Ovary (tissue), 9 donors: ENCODE results near the gene FGF12. TPM values are rescaled to one million over a fixed set of nuclear protein-coding genes. Genes with fewer than 3 reads are reported as not detected.
"Not testable (repeated sequence)": the region's sequence is repeated elsewhere in the genome, so short reads cannot be mapped to it uniquely, and the experiment has no call there.

Source experiments
- DNase-seq, 5 donors: peaks; one replicate each; pipeline ENCODE4 v3.0.0-alpha.2; 2019 to 2020
- H3K27ac ChIP-seq, 2 donors: fragments of 200-600 bp; one replicate each; pipeline versions ENCODE4 v1.5.1 to v1.8.0; 2019 to 2022
- H3K27me3 ChIP-seq: fragments of 200-600 bp; one replicate; pipeline ENCODE4 v1.8.0; 2022
- H3K36me3 ChIP-seq: fragments of 200-600 bp; sonication (generic); one replicate; pipeline ENCODE4 v1.5.1; 2019
- H3K4me1 ChIP-seq: one replicate; pipeline ENCODE4 v1.8.1; 2013; ENCODE audit warnings: mild to moderate bottlenecking, moderate library complexity; ENCODE audit not compliant: insufficient read depth
- H3K4me3 ChIP-seq: fragments of 200-600 bp; sonication (generic); one replicate; pipeline ENCODE4 v1.5.1; 2017
- H3K9me3 ChIP-seq, 2 donors: fragments of 200-600 bp in 1 of 2; sonication (generic) in 1 of 2; one replicate each; pipeline versions ENCODE4 v1.5.1 to v1.8.1; 2013 to 2019; ENCODE audit warnings: mild to moderate bottlenecking in 1 of 2, moderate library complexity in 1 of 2
- EP300 ChIP-seq: sonication (generic); formaldehyde crosslinking; IDR thresholded peaks from one replicate; pipeline ENCODE4 v1.6.1; 2017; ENCODE audit warnings: antibody characterized with exemption
- POLR2A ChIP-seq: fragments of 450-650 bp; IDR thresholded peaks from one replicate; pipeline ENCODE4 v1.6.1; 2017; ENCODE audit warnings: antibody characterized with exemption, mild to moderate bottlenecking, moderate library complexity
- WGBS, 3 donors: extraction: QIAGEN DNeasy Blood & Tissue Kit in 1 of 3; methylation state at CpG; one replicate each; pipeline versions ENCODE4 v1.1.5 to v1.1.7; 2013 to 2017; 5-methylcytosine and 5-hydroxymethylcytosine counted together
- intact Hi-C, 4 donors: fragments of 100-400 bp; cut with DNase I; formaldehyde crosslinking; loops; one replicate each; pipeline versions ENCODE4 v1.11.0 to v1.15.1; 2022 to 2023
- polyA plus RNA-seq, 2 donors: library from polyadenylated mRNA; stranded (reverse); fragments of 200-250 nt in 1 of 2; fragments of 350-450 nt in 1 of 2; fragmentation: Illumina TruSeq in 1 of 2; extraction: RNeasy Lipid Tissue Mini Kit (QIAGEN cat#74804) in 1 of 2; gene quantifications; one replicate each; pipeline ENCODE4 v1.2.3, GENCODE V29; 2013 to 2014
- total RNA-seq, 7 donors: library from RNA; depleted of rRNA in 2 of 7; stranded (reverse); fragments of >200 nt in 2 of 7; fragmentation: NEBNext Ultra II Directional in 3 of 7; extraction: Animal tissue kit (Norgen Biotek cat#: 25700) in 3 of 7; gene quantifications; one replicate each; pipeline versions ENCODE4 v1.1.0 to v1.2.4, GENCODE V29; 2016 to 2023
- TF ChIP-seq, protein P1 (sequence below), 3 donors: fragments of 450-650 bp in 2 of 3; fragments of 200-600 bp in 1 of 3; IDR thresholded peaks; one replicate each; pipeline versions ENCODE4 v1.5.1 to v1.8.0; 2016 to 2022; ENCODE audit warnings: antibody characterized with exemption in 3 of 3, mild to moderate bottlenecking in 1 of 3
- donor health status: DM: no; HTN: no; CAD: no; lungs with moderate emphysema.
- donor health status: DM: no; HTN: no; CAD: no.
- donor health status: Bipolar disorder and iron deficiency.
- donor health status: DM: yes; HTN: yes; CAD: no.
- donor health status: DM: no; HTN: no; CAD: no.
- donor health status: DM: yes; HTN: yes; CAD: no.

The FGF12 gene
- total and polyA plus RNA-seq, 9 donors, result 0.24 to 4.0 (median 1.7) TPM

DNA sequence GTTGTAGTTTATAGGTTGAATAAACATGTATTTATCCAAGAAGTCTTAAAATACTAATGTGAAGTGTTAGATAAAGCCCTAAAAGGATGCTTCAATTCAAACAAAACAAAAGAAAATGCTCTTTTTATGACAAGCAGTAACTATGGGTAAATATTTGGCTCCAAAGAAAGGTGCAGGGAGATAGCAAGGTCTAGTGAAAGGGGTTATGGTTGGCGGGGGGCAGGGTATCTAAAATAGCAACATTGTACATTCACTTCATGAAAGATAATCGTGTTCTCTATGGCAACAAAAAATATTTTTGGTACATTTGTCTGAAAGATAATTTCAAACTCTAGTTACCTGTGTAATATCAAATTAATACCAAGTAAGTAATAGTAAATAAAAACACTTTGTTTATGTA is 149.5 kb downstream of the FGF12 start:
- intact Hi-C loops, result no loop called here
- TF ChIP-seq EP300 (no peak), POLR2A (no peak)
- TF ChIP-seq, protein P1, sequence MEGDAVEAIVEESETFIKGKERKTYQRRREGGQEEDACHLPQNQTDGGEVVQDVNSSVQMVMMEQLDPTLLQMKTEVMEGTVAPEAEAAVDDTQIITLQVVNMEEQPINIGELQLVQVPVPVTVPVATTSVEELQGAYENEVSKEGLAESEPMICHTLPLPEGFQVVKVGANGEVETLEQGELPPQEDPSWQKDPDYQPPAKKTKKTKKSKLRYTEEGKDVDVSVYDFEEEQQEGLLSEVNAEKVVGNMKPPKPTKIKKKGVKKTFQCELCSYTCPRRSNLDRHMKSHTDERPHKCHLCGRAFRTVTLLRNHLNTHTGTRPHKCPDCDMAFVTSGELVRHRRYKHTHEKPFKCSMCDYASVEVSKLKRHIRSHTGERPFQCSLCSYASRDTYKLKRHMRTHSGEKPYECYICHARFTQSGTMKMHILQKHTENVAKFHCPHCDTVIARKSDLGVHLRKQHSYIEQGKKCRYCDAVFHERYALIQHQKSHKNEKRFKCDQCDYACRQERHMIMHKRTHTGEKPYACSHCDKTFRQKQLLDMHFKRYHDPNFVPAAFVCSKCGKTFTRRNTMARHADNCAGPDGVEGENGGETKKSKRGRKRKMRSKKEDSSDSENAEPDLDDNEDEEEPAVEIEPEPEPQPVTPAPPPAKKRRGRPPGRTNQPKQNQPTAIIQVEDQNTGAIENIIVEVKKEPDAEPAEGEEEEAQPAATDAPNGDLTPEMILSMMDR (IDR thresholded peaks at IDR 0.05), result no peak
- no peak overlapping the region for H3K27ac ChIP-seq
- no peaks in the 10 kb centered on the region for H3K36me3 ChIP-seq
- no peaks in the 10 kb centered on the region for H3K27me3 ChIP-seq
- H3K9me3 ChIP-seq, result no peaks in the 10 kb centered on the region
- no peak for DNase-seq
- 33 to 40% (median 35%) methylated on average over 2 of the region's 2 CpGs for WGBS, 3 donors
- no peaks in the 10 kb centered on the region for H3K4me1 ChIP-seq
- H3K4me3 ChIP-seq, result no peak overlapping the region

DNA sequence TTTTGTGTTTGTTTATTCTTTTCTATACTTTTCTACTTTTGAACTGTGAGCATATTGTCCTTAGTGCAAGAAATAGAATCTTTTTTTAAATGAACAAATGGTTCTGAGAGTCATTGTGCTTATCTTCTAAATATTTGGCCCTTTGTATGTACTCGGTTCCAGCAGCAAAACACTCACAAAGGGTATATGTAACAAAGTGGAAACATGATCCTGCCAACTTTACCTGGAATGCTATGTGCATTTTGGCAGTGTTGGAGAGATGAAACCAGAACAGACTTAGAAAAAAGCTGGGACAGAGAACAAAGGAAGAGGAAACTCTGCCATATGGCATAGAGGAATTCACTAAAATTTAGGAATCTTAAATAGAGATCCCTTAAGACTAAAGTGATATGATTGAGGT is 150.1 kb downstream of the FGF12 start:
- no peak for DNase-seq
- Histone ChIP-seq H3K27me3 (no peaks in the 10 kb centered on the region), H3K4me1 (no peaks in the 10 kb centered on the region), H3K9me3 (no peaks in the 10 kb centered on the region), H3K27ac (no peak overlapping the region), H3K36me3 (no peaks in the 10 kb centered on the region), H3K4me3 (no peak overlapping the region)
- WGBS, 3 donors, result 20 to 42% (median 27%) methylated on average over 1 of the region's 1 CpG
- TF ChIP-seq, protein P1 (IDR thresholded peaks at IDR 0.05), result no peak
- TF ChIP-seq EP300 (no peak), POLR2A (no peak)
- intact Hi-C loops, result no loop called here

DNA sequence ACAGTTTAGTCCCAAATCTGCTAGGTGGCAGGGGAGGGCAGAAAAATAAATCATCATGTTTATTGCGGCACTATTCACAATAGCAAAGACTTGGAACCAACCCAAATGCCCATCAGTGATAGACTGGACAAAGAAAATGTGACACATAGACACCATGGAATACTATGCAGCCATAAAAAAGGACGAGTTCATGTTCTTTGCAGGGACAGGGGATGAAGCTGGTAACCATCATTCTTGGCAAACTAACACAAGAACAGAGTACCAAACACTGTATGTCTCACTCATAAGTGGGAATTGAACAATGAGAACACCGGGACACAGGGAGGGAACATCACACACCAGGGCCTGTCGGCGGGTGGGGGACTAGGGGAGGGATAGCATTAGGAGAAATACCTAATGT is 150.6 kb downstream of the FGF12 start:
- H3K36me3 ChIP-seq, H3K27me3 ChIP-seq, H3K4me1 ChIP-seq, H3K9me3 ChIP-seq, intact Hi-C loops, H3K27ac ChIP-seq, DNase-seq, H3K4me3 ChIP-seq: not testable (repeated sequence)
- WGBS, 3 donors, result 88 to 94% (median 91%) methylated on average over 5 of the region's 5 CpGs

DNA sequence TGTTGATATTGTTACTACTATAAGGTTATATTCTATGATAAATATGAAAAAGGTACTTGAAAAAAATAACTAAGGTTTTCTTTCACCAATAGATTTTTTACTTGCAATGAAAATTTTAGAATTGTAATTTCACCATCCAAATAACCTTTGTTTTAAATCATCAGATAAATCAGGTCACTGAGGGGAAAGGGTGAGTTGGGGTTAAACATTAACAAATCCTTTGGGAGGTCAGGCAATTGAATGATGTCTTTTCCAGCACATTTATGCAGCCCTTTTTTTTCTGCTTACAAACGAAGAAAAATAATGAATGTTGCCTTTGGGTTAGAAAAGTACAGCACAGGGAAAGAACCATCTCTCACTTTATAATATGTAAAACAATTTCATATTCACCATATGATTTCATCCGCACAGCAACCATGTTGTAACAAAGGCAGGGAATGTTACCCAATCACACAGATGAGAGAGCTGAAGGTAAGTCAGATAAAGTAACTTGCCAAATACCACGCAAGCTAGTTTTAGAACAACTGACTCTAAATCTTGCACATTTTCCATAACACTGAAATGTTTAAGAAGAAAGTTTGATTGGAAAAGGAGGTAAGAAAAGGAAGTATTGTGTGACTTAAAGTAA is 151.3 kb downstream of the FGF12 start:
- Histone ChIP-seq H3K27me3 (no peaks in the 10 kb centered on the region), H3K27ac (no peak overlapping the region), H3K36me3 (no peaks in the 10 kb centered on the region), H3K4me3 (no peak overlapping the region), H3K9me3 (no peaks in the 10 kb centered on the region), H3K4me1 (no peaks in the 10 kb centered on the region)
- WGBS, 3 donors, result 60 to 68% (median 62%) methylated on average over 3 of the region's 3 CpGs
- DNase-seq, result no peak
- intact Hi-C loops, result no loop called here
- TF ChIP-seq, protein P1 (IDR thresholded peaks at IDR 0.05), result no peak
- no peak for TF ChIP-seq POLR2A
- TF ChIP-seq EP300, result no peak

DNA sequence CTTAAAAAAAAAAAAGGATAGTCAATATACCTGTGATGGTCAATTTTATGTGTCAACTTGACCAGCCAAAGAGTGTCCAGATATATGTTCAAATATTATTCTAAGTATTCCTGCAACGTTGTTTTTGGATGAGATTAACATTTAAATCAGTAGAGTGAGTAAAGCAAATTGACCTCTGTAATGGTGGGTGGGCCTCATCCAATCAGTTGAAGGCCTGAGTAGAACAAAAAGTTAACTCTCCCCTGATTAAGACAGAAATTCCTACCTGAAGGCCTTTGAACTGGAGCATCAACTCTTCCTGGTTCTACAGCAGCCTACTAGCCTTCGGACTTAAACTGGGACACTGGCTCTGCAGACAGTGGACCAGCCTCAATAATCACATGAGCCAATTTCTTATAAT is 154.1 kb downstream of the FGF12 start:
- Histone ChIP-seq H3K9me3 (no peaks in the 10 kb centered on the region), H3K4me3 (no peak overlapping the region), H3K36me3 (no peaks in the 10 kb centered on the region), H3K27me3 (no peaks in the 10 kb centered on the region), H3K4me1 (no peaks in the 10 kb centered on the region), H3K27ac (no peak overlapping the region)
- TF ChIP-seq EP300, result no peak
- TF ChIP-seq, protein P1 (IDR thresholded peaks at IDR 0.05), result no peak
- TF ChIP-seq POLR2A, result no peak
- no peak for DNase-seq
- intact Hi-C loops, result no loop called here
- 77 to 81% (median 79%) methylated on average over 2 of the region's 2 CpGs for WGBS, 3 donors
